Fibroblast of lung (primary cell): ENCODE measurements around the gene NDFIP2. TPM values are rescaled to one million over a fixed set of nuclear protein-coding genes. Genes with fewer than 3 reads are reported as not detected.
A peak's percentile ranks its signal among the peaks of the same experiment; 100 is the strongest.

Experiments used
- DNase-seq, 2 donors: peaks; one replicate each; pipeline versions ENCODE4 v3.0.0 to v3.0.0-alpha.2; 2010; ENCODE audit warnings: low read depth in 2 of 2
- H2AFZ ChIP-seq: 2 replicates; pipeline ENCODE4 v1.5.1; 2012; ENCODE audit warnings: low read length, control low read depth, inconsistent platforms
- H3K27ac ChIP-seq: 2 replicates; pipeline ENCODE4 v1.5.1; 2011; ENCODE audit warnings: low read length, control low read depth; ENCODE audit not compliant: insufficient read depth
- H3K27me3 ChIP-seq: 2 replicates; pipeline ENCODE4 v1.5.1; 2011; ENCODE audit warnings: mild to moderate bottlenecking, low read length; ENCODE audit not compliant: control insufficient read depth, insufficient read depth
- H3K36me3 ChIP-seq: 2 replicates; pipeline ENCODE4 v1.5.1; 2011; ENCODE audit warnings: low read length; ENCODE audit not compliant: control insufficient read depth, insufficient read depth
- H3K4me1 ChIP-seq: 2 replicates; pipeline ENCODE4 v1.5.1; 2011; ENCODE audit warnings: low read length; ENCODE audit not compliant: control insufficient read depth, insufficient read depth; ENCODE audit errors: extremely low read depth
- H3K4me2 ChIP-seq: 2 replicates; pipeline ENCODE4 v1.5.1; 2011; ENCODE audit warnings: low read length, control low read depth; ENCODE audit not compliant: insufficient read depth; ENCODE audit errors: extremely low read depth
- H3K4me3 ChIP-seq, 4 experiments: fragments of 200-600 bp in 1 of 4; sonication (generic) in 1 of 4; replicated peaks in 1 of 4; 2 replicates each; pipeline ENCODE4 v1.5.1; 2011 to 2016; ENCODE audit warnings: low read length in 4 of 4, low read depth in 3 of 4, mild to moderate bottlenecking in 3 of 4, control low read depth in 2 of 4, inconsistent platforms in 1 of 4, mixed read lengths in 1 of 4; ENCODE audit not compliant: insufficient read depth in 1 of 4; ENCODE audit errors: control extremely low read depth in 1 of 4
- H3K79me2 ChIP-seq: 2 replicates; pipeline ENCODE4 v1.5.1; 2012; ENCODE audit warnings: mild to moderate bottlenecking, low read length, inconsistent platforms; ENCODE audit not compliant: control insufficient read depth, insufficient read depth
- H3K9ac ChIP-seq: 2 replicates; pipeline ENCODE4 v1.5.1; 2011; ENCODE audit warnings: mild to moderate bottlenecking, low read length, control low read depth; ENCODE audit not compliant: insufficient read depth
- H3K9me3 ChIP-seq: 2 replicates; pipeline ENCODE4 v1.5.1; 2012; ENCODE audit warnings: low read depth, low read length; ENCODE audit not compliant: control insufficient read depth, insufficient read depth
- H4K20me1 ChIP-seq: 2 replicates; pipeline ENCODE4 v1.5.1; 2011; ENCODE audit warnings: low read length; ENCODE audit not compliant: control insufficient read depth, insufficient read depth; ENCODE audit errors: extremely low read depth
- EZH2 ChIP-seq: IDR thresholded peaks from 2 replicates; pipeline ENCODE4 v1.5.1; 2012; ENCODE audit warnings: low read length, control low read depth, mild to moderate bottlenecking; ENCODE audit errors: missing control alignments
- polyA plus RNA-seq, 2 donors: library from polyadenylated mRNA; depleted of rRNA in 1 of 2; stranded (reverse) in 1 of 2; unstranded in 1 of 2; fragments of >200 nt; gene quantifications; 2 replicates each; pipeline ENCODE4 v1.2.1, GENCODE V29; 2011 to 2012; ENCODE audit warnings: missing spikeins in 1 of 2
- total RNA-seq: library from RNA; depleted of rRNA; stranded (reverse); fragments of >200 nt; gene quantifications from 2 replicates; pipeline ENCODE4 v1.2.1, GENCODE V29; 2014
- TF ChIP-seq, protein P1 (sequence below), 2 donors: IDR thresholded peaks in 1 of 2; conservative IDR thresholded peaks in 1 of 2; 1 replicate in 1 of 2; 2 replicates in 1 of 2; pipeline ENCODE4 v1.5.1; 2011 to 2012; ENCODE audit warnings: low read length in 2 of 2, control low read depth in 1 of 2, inconsistent platforms in 1 of 2, low read depth in 1 of 2, mild to moderate bottlenecking in 1 of 2

Gene NDFIP2
- total and polyA plus RNA-seq, 2 donors (not counting 1 experiment from before 2014, with no cell fraction given) = 39.1 to 46.4 TPM

DNA sequence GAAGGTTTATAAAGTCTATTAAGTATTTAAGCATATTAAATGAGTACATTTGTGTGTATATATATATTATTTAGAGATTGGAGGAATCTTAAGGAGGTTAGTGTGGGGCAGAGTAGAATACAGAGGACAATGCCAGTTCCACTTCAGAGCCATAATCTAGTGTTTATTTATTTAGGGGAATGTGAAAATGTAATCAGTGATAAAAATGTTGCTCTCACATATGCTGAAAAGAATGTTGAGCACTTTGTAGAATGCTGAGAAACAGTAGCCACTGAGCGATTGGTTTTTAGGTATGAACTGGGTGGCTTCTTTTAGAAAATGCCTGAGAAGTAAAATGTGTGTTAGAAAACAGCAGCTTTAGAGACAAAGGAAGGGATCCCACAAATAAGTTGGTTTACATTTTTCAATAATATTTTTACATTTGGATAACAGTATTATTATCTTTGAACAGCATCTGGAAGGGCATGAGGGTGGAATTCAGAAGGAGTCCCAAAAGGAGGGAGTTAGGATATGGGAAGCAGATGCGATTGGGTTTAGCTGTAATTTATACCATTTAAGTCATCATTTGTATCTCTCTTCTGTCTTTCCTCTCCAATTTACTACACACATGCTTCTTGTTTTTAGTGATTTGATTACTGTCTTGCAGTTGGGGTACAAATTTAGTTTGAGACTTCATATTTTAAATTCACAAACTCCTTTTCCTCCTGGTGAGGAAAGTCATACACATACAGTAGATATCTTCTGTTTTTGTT lies 68.6 kb downstream of the NDFIP2 start:
- peak; percentile 29 to 69 for DNase-seq
- Histone ChIP-seq H3K36me3 (no peaks in the 10 kb centered on the region), H3K27me3 (no peaks in the 10 kb centered on the region), H3K4me2 (no peak overlapping the region), H2AFZ (no peak overlapping the region), H3K27ac (no peak overlapping the region), H3K79me2 (no peaks in the 10 kb centered on the region), H3K9ac (no peak overlapping the region), H3K9me3 (no peaks in the 10 kb centered on the region), H3K4me3 (no peak overlapping the region), H4K20me1 (no peaks in the 10 kb centered on the region), H3K4me1 (no peaks in the 10 kb centered on the region)
- TF ChIP-seq, protein P1, sequence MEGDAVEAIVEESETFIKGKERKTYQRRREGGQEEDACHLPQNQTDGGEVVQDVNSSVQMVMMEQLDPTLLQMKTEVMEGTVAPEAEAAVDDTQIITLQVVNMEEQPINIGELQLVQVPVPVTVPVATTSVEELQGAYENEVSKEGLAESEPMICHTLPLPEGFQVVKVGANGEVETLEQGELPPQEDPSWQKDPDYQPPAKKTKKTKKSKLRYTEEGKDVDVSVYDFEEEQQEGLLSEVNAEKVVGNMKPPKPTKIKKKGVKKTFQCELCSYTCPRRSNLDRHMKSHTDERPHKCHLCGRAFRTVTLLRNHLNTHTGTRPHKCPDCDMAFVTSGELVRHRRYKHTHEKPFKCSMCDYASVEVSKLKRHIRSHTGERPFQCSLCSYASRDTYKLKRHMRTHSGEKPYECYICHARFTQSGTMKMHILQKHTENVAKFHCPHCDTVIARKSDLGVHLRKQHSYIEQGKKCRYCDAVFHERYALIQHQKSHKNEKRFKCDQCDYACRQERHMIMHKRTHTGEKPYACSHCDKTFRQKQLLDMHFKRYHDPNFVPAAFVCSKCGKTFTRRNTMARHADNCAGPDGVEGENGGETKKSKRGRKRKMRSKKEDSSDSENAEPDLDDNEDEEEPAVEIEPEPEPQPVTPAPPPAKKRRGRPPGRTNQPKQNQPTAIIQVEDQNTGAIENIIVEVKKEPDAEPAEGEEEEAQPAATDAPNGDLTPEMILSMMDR (conservative IDR thresholded peaks at IDR 0.05 in 1 of 2, IDR thresholded peaks at IDR 0.05 in 1 of 2; ENCODE audit: low read depth in 1 of 2, low read length in 2 of 2) = no peak
- no peak for TF ChIP-seq EZH2

DNA sequence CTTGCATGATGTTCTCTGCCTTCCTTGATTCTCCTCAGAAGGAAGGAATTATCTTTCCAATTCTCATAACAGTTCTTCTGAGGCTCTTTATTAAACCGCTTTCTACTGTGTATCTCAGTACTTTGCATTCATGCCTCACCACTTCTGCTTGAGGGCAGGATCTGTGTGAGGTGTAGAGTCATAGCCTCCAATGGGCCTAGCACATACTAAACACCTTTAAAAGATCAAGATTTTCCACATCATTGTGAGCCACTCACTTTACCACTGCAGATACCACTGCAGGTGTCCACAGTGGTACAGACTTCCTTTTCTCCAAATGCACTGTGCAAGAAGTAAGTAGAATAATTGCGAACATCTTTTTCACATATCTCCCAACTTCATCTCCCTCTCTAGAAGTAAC lies 76.7 kb downstream of the NDFIP2 start:
- H3K79me2 ChIP-seq = no peaks in the 10 kb centered on the region
- no peak for DNase-seq
- H3K9ac ChIP-seq = no peak overlapping the region
- no peak overlapping the region for H3K4me3 ChIP-seq
- no peaks in the 10 kb centered on the region for H3K4me1 ChIP-seq
- no peak overlapping the region for H2AFZ ChIP-seq
- H3K36me3 ChIP-seq = no peaks in the 10 kb centered on the region
- H3K9me3 ChIP-seq = no peaks in the 10 kb centered on the region
- H3K27ac ChIP-seq = no peak overlapping the region
- TF ChIP-seq, protein P1 (conservative IDR thresholded peaks at IDR 0.05 in 1 of 2, IDR thresholded peaks at IDR 0.05 in 1 of 2; ENCODE audit: low read depth in 1 of 2, low read length in 2 of 2) = no peak
- no peak for TF ChIP-seq EZH2
- H4K20me1 ChIP-seq = no peaks in the 10 kb centered on the region
- H3K27me3 ChIP-seq = no peaks in the 10 kb centered on the region
- H3K4me2 ChIP-seq = no peak overlapping the region

DNA sequence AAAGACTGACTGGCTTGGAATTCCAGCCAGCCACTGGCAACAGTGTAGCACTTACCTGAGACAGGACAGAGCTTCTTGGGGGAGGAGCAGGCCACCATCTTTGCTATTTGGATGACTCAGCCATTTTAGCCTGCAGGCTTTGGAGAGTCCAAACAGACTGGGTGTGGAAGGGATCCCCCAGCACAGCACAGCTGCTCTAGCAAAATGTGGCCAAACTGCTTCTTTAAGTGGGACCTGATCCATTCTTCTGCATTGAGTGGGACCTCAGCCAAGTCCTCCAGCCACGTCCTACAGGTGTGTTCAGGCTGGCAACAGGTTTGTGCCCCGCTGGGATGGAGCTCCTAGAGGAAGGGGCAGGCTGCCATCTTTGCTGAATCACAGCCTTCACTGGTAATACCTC lies 80.0 kb downstream of the NDFIP2 start:
- Histone ChIP-seq H3K36me3 (no peaks in the 10 kb centered on the region), H3K79me2 (no peaks in the 10 kb centered on the region), H3K27me3 (no peaks in the 10 kb centered on the region), H3K27ac (no peak overlapping the region), H3K4me1 (no peaks in the 10 kb centered on the region), H3K4me3 (no peak overlapping the region), H2AFZ (no peak overlapping the region), H3K9ac (no peak overlapping the region), H3K9me3 (no peaks in the 10 kb centered on the region), H4K20me1 (no peaks in the 10 kb centered on the region), H3K4me2 (no peak overlapping the region)
- DNase-seq = no peak
- TF ChIP-seq, protein P1 (conservative IDR thresholded peaks at IDR 0.05 in 1 of 2, IDR thresholded peaks at IDR 0.05 in 1 of 2; ENCODE audit: low read depth in 1 of 2, low read length in 2 of 2) = no peak
- no peak for TF ChIP-seq EZH2
